T1000 (cell line): ENCODE data around the gene PDE5A.
"Not testable (repeated sequence)": the region's sequence is repeated elsewhere in the genome, so short reads cannot be mapped to it uniquely, and the experiment has no call there.

Experiments
- DNase-seq: peaks from one replicate; lab custom pipeline; 2025; ENCODE audit warnings: mixed read lengths; lab: John Stamatoyannopoulos, UW

Gene PDE5A

GRCh38 chr4:119646347-119647071 is 17.9 kb upstream of the PDE5A start:
- DNase-seq: no peak

DNA sequence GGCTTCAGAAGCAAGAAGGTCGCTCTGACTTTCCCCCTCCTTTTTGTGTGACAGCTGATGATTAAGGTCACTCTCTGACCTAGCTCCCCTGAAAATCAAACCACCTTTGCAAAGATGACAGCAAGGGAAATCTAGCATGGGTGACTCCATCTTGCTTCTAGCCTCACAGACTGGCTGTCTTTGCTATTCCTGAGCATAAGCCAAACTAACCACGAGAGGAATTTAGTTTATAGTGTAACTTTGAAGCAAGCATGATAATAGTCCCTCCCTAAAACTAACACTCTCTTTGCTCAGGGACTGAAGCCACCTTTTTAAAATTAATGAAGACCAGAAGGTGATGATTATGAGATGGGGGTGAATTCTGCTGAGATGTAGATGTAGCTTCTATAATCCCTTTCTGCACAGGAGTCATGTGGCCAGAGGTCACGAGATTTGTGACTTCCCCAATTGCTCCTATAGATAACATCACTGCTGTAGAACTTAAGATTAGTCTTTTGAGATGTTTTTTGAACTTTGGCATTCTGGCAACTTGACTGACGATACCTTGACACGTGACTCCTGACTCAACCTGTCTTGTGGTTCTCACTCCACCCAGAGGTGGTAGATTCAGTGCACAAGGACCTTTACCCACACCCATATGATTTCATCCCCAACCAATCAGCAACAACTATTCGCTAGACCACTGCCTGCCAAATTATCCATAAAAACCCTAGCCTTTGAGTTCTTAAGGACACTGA is 14.9 kb upstream of the PDE5A start:
- DNase-seq: no peak

GRCh38 chr4:119641765-119642164 is 13.2 kb upstream of the PDE5A start:
- no peak for DNase-seq

DNA sequence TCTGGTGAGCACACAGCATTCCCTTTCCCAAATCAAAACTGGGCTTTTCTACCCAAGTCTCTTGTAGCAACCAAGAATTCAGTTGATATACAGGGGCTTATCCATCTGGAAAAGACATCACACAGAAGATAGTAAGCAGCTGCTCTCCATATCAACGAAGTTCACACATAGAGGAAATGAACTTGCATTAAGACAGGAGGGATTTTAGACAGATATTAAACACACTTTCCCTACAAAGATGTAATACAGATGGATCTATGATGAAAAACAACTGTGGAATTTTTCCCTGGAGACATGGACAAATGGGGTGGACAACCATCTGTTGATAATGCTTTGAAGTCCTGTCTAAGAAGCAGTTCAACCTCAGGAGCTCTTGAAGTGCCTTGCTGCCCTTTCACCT is 9.8 kb upstream of the PDE5A start:
- no peak for DNase-seq

- DNase-seq: not testable (repeated sequence)
Observed at GRCh38 chr4:119636851-119637250, 8.2 kb upstream of the PDE5A start.

- no peak for DNase-seq
Observed at GRCh38 chr4:119632216-119632615, 3.6 kb upstream of the PDE5A start.

DNA sequence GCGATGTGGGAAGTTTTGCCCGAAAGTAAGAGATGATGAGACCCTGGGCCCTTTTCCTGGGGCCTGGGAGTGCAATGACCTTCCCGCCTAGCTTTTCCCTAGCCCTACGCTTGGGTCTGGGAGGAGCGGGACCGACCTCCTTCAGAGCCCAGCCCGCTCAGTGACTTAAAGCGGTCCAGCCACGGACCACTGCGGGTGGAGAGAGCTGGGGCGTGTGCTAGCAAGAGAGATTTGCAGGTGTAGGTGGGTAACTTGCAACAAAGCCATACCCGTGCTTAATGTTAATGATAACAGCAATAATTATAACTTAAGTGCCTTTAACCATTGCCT is 503 bp upstream of the PDE5A start:
- DNase-seq: no peak

GRCh38 chr4:119627267-119628255 is 1.0 kb downstream of the PDE5A start:
- peak; percentile 63 for DNase-seq

DNA sequence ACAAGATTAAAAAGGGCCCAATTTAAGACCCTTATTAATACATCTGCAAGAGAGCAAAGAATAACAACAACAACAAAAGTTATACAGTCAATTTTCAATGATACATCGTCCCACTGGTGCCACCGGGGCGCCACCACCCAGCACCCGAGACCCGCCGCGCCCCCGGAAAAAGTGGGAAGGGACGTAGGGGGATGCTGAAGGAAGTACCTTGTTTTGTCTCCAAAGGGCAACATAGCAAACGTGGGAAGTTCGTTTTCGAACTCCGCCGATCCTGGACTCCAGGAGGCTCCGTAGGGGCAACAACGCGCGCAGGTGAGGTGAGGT is 1.7 kb downstream of the PDE5A start:
- DNase-seq: no peak

GRCh38 chr4:119626420-119626819 is 2.2 kb downstream of the PDE5A start:
- no peak for DNase-seq

DNA sequence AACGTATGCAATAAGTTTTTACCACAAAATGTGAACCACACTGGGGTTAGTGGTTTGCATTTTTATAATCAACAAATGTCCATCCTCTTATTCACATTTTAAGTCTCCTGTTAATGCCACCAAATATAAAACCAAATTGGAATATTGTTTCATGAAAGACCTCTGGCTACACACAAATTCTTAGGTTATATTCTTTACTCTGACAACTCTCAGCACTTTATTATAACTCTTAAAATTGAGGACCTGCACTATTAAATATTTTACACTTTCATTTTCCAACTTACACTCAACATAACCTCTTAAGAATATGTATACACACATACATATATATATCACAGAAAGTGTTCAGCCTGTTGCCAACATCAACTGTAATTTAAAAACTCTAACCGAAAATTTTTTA is 2.8 kb downstream of the PDE5A start:
- DNase-seq: no peak

GRCh38 chr4:119624356-119624755 is 4.2 kb downstream of the PDE5A start:
- no peak for DNase-seq

DNA sequence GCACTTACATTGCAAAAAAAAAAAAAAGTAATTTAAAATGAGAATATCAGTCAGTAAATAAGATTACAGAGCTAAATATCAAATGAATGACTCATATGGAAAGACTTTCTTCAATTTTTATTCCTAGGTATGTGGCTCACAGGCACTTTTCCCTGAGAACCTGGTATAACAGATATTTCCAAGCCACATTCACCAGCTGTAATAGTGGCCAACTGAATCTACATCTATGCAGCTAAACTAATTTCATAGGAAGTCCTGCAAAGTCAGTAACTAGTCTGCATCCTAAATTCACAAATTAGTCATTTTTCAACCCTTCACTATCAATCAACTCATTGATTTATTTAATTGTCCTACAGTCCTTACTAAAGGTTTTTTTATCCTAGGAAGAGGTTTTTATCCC is 5.6 kb downstream of the PDE5A start:
- DNase-seq: no peak

DNA sequence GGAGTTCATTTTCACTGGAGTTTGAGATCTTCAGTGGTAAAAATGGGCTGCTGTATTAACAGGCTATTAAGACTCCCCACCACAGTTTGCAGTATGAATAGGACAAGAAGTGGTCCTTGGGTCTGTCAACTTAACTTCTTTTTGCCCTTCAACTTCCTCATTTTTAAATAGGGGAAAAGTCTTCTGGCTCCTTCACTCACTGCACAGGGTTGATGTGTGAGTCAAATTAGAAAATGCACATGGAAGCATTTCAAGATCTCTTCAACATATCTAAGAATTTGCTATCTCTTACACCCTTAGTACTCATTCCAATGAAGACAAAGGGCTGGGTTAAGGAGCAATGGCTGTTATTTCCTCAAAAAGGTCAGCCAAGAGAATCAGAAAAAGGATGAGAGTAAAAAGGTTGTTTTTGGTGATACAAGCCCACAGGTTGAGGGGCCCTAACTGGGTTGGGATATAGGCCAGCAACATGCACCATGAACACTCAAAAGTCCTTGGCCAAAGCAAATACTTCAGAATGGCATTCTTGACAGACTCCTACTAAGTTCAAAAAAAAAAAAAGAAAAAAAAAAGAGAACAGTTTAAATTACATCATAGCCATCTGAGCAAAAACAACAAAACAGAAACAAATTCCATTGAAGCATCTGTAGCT is 13.4 kb downstream of the PDE5A start:
- no peak for DNase-seq

DNA sequence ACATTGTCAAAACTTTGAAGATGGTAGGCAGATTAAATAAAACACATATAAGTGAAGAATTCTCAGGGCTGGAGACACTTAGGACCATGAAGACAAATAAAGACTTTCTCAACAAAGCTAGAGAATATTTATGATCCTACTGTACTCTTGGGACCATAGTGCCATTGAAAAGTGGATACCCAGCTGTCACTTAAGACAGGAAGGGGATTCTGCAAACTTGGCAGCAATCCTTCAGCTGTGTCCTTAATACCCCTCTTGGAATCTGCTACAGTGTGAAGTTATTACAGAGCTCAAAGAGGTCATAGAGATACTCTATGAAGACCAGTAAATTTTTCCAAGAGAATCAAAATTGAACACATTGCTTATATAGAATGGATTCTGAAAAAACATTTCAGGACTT is 24.3 kb downstream of the PDE5A start:
- DNase-seq: no peak

DNA sequence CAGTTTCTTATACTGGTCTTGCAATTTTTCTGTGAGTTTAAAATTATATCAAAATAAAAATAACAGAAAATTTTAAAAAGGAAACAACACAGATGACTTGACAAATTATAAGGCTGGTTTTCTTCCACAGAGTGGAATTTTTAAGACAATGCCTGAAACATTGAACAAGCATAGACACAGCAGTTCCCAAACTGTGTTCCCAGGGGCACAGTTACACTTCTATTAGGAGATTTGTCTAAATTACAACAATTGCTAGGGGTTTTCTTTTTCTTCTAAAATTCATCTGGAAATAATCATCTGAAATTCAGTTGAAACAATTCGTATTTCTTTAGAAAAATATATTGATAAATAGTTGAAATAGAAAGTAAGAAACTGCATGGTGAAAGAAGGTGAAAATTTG is 26.2 kb downstream of the PDE5A start:
- no peak for DNase-seq

GRCh38 chr4:119598521-119598920 is 30.1 kb downstream of the PDE5A start:
- no peak for DNase-seq

- DNase-seq: no peak
Observed at GRCh38 chr4:119597377-119597776, 31.2 kb downstream of the PDE5A start.

GRCh38 chr4:119593698-119594097 is 34.9 kb downstream of the PDE5A start:
- no peak for DNase-seq

- DNase-seq: no peak
Observed at GRCh38 chr4:119592830-119593229, 35.8 kb downstream of the PDE5A start.

DNA sequence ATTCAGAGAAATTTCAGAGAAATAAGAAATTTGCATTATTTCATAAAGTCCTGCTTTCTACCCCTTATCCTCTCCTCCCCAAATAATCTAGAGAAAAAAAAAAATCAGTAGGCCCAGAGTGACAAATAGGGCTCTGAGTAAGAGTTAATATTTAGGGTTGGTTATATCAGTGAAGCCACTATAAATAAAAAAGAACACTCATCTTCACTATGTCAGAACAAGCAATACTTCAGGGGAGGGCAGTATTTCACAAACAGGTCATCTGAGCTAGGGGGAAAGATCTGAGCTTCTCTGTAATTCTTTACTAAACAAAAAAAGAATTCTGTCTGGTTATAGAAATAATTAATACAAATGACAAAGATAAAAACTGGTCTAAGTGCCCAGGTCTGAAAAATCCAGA is 39.4 kb downstream of the PDE5A start:
- no peak for DNase-seq

- no peak for DNase-seq
Observed at GRCh38 chr4:119587796-119588195, 40.8 kb downstream of the PDE5A start.
